PC-3 (cell line): ENCODE results near the gene TPRX1. TPM values are rescaled to one million over a fixed set of nuclear protein-coding genes. Genes with fewer than 3 reads are reported as not detected.

ENCODE experiments used
- ATAC-seq: fragments of 200-7000 bp; cut with Tn5 transposase; 2 replicates; pipeline ENCODE4 v1.9.1; 2020; ENCODE audit warnings: mild to moderate bottlenecking, moderate library complexity
- BruUV-seq: library from RNA; stranded (reverse); fragments of 400-500 nt; replicated peaks from 2 replicates; lab custom pipeline; 2021; lab: Mats Ljungman, UMichigan
- CTCF ChIA-PET: fragments of 300-600 bp; sonication (Branson Sonifier 250); formaldehyde crosslinking; loops from one replicate; lab custom pipeline; 2022; ENCODE audit warnings: antibody characterized with exemption; lab: Charles Lee
- POLR2A ChIA-PET: fragments of 300-600 bp; sonication (Branson Sonifier 250); formaldehyde crosslinking; loops from one replicate; lab custom pipeline; 2022; ENCODE audit warnings: antibody characterized with exemption; ENCODE audit not compliant: unreplicated experiment; lab: Charles Lee
- DNase-seq: peaks from one replicate; pipeline ENCODE4 v3.0.0-alpha.2; 2015
- H2AFZ ChIP-seq: fragments of 300-600 bp; sonication (generic); 2 replicates; pipeline ENCODE4 v1.6.0; 2016; ENCODE audit warnings: antibody characterized with exemption, low read length
- H3F3A ChIP-seq: fragments of 300-600 bp; sonication (generic); one replicate; pipeline ENCODE4 v1.6.0; 2017; ENCODE audit warnings: antibody characterized with exemption, low read length, control low read depth, mild to moderate bottlenecking; ENCODE audit not compliant: unreplicated experiment
- H3K27ac ChIP-seq: fragments of 300-600 bp; sonication (generic); 2 replicates; pipeline ENCODE4 v1.5.1; 2016; ENCODE audit warnings: mild to moderate bottlenecking, low read length
- H3K27me3 ChIP-seq: fragments of 300-600 bp; sonication (generic); 2 replicates; pipeline ENCODE4 v1.6.1; 2016; ENCODE audit warnings: low read length, mixed read lengths
- H3K36me3 ChIP-seq: fragments of 300-600 bp; sonication (generic); 2 replicates; pipeline ENCODE4 v1.6.1; 2016; ENCODE audit warnings: low read depth, mixed run types, low read length, mixed read lengths
- H3K4me1 ChIP-seq: fragments of 300-600 bp; sonication (generic); 2 replicates; pipeline ENCODE4 v1.5.1; 2016; ENCODE audit warnings: low read length; ENCODE audit not compliant: insufficient read depth
- H3K4me2 ChIP-seq: fragments of 300-600 bp; sonication (generic); 2 replicates; pipeline ENCODE4 v1.6.0; 2016; ENCODE audit warnings: low read length
- H3K4me3 ChIP-seq: fragments of 300-600 bp; sonication (generic); 2 replicates; pipeline ENCODE4 v1.5.1; 2016; ENCODE audit warnings: mild to moderate bottlenecking, low read length, mixed read lengths
- H3K79me2 ChIP-seq: fragments of 300-600 bp; sonication (generic); 2 replicates; pipeline ENCODE4 v1.6.1; 2017; ENCODE audit warnings: low read length, mixed read lengths
- H3K9ac ChIP-seq: fragments of 300-600 bp; sonication (generic); 2 replicates; pipeline ENCODE4 v1.6.0; 2016; ENCODE audit warnings: mild to moderate bottlenecking, low read length
- H3K9me2 ChIP-seq: fragments of 300-600 bp; sonication (generic); replicated peaks from 2 replicates; pipeline ENCODE4 v1.6.1; 2016; ENCODE audit warnings: mixed run types, low read length, mixed read lengths
- H3K9me3 ChIP-seq: fragments of 300-600 bp; sonication (generic); 2 replicates; pipeline ENCODE4 v1.6.1; 2016; ENCODE audit warnings: low read length, mixed read lengths
- H4K20me1 ChIP-seq: fragments of 300-600 bp; sonication (generic); 2 replicates; pipeline ENCODE4 v1.6.1; 2016; ENCODE audit warnings: low read length, mixed read lengths
- EZH2 ChIP-seq: fragments of 300-600 bp; sonication (generic); IDR thresholded peaks from one replicate; pipeline ENCODE4 v1.6.1; 2017; ENCODE audit warnings: antibody characterized with exemption, mild to moderate bottlenecking, low read length; ENCODE audit not compliant: unreplicated experiment
- EZH2phosphoT487 ChIP-seq: fragments of 300-600 bp; sonication (generic); IDR thresholded peaks from 2 replicates; pipeline ENCODE4 v1.6.1; 2018; ENCODE audit warnings: mild to moderate bottlenecking, antibody characterized with exemption, low read length, borderline replicate concordance
- intact Hi-C: fragments of 100-400 bp; cut with micrococcal nuclease; formaldehyde crosslinking; loops from 2 replicates; pipeline ENCODE4 v1.9.0; 2023
- total RNA-seq: library from RNA; depleted of rRNA; stranded (reverse); fragments of >200 nt; gene quantifications from 2 replicates; pipeline ENCODE4 v1.2.3, GENCODE V29; 2014; rRNA removed
- TF ChIP-seq, protein P1 (sequence below): fragments of 300-600 bp; sonication (generic); conservative IDR thresholded peaks from 2 replicates; pipeline ENCODE4 v1.5.1; 2017; ENCODE audit warnings: antibody characterized with exemption, low read depth, mild to moderate bottlenecking, low read length

TPRX1 gene
- total RNA-seq, 1 experiment from 2014 or later = not detected

GRCh38 chr19:47752440-47753211 is 51.7 kb downstream of the TPRX1 start:
- TF ChIP-seq EZH2phosphoT487 (no peak), EZH2 (no peak)
- TF ChIP-seq, protein P1, sequence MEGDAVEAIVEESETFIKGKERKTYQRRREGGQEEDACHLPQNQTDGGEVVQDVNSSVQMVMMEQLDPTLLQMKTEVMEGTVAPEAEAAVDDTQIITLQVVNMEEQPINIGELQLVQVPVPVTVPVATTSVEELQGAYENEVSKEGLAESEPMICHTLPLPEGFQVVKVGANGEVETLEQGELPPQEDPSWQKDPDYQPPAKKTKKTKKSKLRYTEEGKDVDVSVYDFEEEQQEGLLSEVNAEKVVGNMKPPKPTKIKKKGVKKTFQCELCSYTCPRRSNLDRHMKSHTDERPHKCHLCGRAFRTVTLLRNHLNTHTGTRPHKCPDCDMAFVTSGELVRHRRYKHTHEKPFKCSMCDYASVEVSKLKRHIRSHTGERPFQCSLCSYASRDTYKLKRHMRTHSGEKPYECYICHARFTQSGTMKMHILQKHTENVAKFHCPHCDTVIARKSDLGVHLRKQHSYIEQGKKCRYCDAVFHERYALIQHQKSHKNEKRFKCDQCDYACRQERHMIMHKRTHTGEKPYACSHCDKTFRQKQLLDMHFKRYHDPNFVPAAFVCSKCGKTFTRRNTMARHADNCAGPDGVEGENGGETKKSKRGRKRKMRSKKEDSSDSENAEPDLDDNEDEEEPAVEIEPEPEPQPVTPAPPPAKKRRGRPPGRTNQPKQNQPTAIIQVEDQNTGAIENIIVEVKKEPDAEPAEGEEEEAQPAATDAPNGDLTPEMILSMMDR = no peak
- intact Hi-C loops = no loop called here
- H3K27me3 ChIP-seq = no peaks in the 10 kb centered on the region
- H3K4me2 ChIP-seq = no peak overlapping the region
- no TSS peak for BruUV-seq
- H3K4me3 ChIP-seq = no peak overlapping the region
- CTCF ChIA-PET = no interaction called here
- no peaks in the 10 kb centered on the region for H3K9me2 ChIP-seq
- no peaks in the 10 kb centered on the region for H3K4me1 ChIP-seq
- H3K9me3 ChIP-seq = no peaks in the 10 kb centered on the region
- no peak overlapping the region for H2AFZ ChIP-seq
- peaks cover 19% of the 10 kb centered on the region for H3K79me2 ChIP-seq
- peaks cover 9% of the 10 kb centered on the region; the same call in 1 of the 2 replicates for H4K20me1 ChIP-seq
- no peak overlapping the region for H3K9ac ChIP-seq
- ATAC-seq (no peak), DNase-seq (no peak)
- POLR2A ChIA-PET = no interaction called here
- no peaks in the 10 kb centered on the region for H3F3A ChIP-seq
- peaks cover 29% of the 10 kb centered on the region for H3K36me3 ChIP-seq
- H3K27ac ChIP-seq = no peak overlapping the region

Other genes starting within 250 kb of the TPRX1 start
- gene ZNF541, start 231.4 kb downstream of the TPRX1 start, total RNA-seq = not detected in 2 replicates
- 1.2 and 2.4 TPM in 2 replicates for gene BICRA, start 195.4 kb downstream of the TPRX1 start, total RNA-seq
- 0.11 and 1.4 TPM in 2 replicates for gene EHD2, start 91.1 kb downstream of the TPRX1 start, total RNA-seq
- 61.5 and 83.9 TPM in 2 replicates for gene NOP53, start 59.0 kb downstream of the TPRX1 start, total RNA-seq
- gene SELENOW, start 25.8 kb downstream of the TPRX1 start, total RNA-seq = 277 and 278 TPM in 2 replicates
- not detected in 2 replicates for gene CRX, start 17.4 kb upstream of the TPRX1 start, total RNA-seq
- not detected in 2 replicates for gene TPRX2, start 54.7 kb upstream of the TPRX1 start, total RNA-seq
- not detected in 2 replicates for gene SULT2A1, start 81.8 kb upstream of the TPRX1 start, total RNA-seq
- not detected in 2 replicates for gene BSPH1, start 187.6 kb upstream of the TPRX1 start, total RNA-seq
- gene ELSPBP1, start 190.1 kb upstream of the TPRX1 start, total RNA-seq = not detected in 2 replicates
- not detected in 2 replicates for gene CABP5, start 239.5 kb upstream of the TPRX1 start, total RNA-seq